GM19328 (cell line): ENCODE measurements around the gene TTLL6.

Experiments
- ATAC-seq: cut with Tn5 transposase; IDR thresholded peaks from one replicate; pipeline ENCODE4 v1.9.1; 2021; ENCODE audit warnings: mild to moderate bottlenecking, moderate library complexity; ENCODE audit not compliant: unreplicated experiment

Gene TTLL6

DNA sequence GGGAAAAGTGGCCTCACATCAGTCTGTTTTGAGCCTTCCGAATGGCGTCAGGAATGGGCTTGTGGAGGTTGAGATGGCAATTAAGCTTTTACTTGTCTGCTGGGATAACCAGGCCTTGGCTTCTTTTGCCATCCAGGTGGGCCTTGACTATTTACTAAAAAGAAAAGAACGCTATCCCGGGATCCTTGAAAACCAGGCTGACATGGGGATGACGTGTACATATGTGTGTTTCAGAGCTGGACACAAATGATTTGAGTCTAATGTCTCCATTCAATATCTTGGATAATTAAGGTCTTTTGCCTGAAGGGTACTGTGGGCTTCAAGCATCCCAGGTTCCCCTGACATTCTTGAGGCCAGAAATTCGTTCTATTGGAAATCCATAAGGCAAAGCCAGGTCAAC, 55.9 kb downstream of the TTLL6 start:
- ATAC-seq, result no peak

DNA sequence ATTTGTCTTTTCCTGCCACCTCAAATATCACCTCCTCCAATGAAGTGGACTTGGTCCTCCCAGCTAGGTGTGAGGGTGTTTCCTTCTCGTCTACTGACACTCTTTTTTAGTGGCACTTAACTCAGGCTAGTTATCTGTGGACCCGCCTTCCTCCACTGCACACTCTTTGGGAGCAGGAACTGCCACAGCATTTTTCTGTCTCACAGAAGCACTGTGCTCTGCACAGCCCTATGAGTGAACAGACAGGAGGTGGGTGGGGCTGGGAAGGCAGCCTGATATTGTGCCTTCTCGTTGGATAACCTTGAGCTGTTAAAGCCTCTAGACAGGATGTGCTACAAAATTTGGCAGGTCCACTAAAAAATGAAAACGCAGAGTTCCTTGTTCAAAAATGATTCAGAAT, 56.6 kb downstream of the TTLL6 start:
- no peak for ATAC-seq

DNA sequence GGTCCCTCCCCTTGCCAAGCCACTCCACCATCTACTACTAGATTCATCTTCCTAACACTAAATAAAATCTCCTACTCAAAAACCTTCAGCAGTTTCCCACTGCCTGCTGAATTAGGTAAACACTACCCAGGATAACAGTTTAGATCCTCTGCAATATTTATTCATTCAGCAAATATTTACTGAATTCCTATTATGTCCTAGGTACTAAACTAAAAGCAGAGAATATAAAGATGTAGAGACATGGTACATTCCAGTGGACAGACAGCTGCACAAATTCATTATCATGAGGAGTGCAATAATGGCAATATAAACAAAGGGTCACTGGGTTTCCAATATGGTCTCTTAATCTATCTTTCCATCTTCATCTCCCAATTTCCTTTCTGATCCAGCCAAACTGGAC, 57.7 kb downstream of the TTLL6 start:
- ATAC-seq, result no peak

- ATAC-seq, result no peak
These were observed 59.5 kb downstream of the TTLL6 start for GRCh38 chr17:48757524-48757961.

GRCh38 chr17:48756830-48757251, 60.2 kb downstream of the TTLL6 start:
- no peak for ATAC-seq

- ATAC-seq, result no peak
These were observed 61.7 kb downstream of the TTLL6 start for GRCh38 chr17:48755356-48755755.

- no peak for ATAC-seq
These were observed 62.3 kb downstream of the TTLL6 start for GRCh38 chr17:48754500-48755261.

DNA sequence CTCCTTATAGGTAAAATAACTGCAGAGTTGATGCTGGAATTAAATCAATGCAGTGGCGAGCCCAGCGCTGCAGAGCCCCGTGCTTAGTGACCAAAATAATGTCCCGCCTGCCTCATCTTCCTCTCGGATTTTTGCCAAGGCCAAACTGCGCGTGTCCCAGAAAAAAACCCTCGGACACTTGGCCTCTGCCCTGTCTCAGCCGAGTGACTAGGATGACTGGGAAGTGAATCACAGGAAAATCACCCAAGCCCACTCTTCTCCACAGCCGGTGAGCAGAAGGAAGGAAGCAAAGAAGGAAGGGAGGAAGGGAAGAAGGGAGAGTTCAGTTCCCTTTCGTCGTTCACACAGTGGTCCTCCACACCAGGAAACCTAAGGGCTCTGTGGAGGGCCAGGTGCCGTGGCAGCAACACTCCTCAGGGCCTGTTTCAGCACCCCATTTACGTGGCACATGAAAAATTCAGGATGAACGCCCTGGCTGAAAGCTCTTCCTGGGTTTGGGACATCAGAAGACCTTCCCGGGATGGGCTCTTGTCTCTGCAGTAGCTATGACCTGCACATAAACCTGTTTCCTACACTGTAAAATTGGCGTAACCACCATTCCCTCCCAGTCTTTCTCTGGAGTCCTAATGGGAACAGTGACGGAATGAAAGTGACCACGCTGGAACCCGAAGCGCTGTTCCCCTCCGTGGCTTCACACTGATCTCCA, 63.1 kb downstream of the TTLL6 start:
- ATAC-seq, result no peak

GRCh38 chr17:48752399-48753288, 64.4 kb downstream of the TTLL6 start:
- ATAC-seq, result no peak

DNA sequence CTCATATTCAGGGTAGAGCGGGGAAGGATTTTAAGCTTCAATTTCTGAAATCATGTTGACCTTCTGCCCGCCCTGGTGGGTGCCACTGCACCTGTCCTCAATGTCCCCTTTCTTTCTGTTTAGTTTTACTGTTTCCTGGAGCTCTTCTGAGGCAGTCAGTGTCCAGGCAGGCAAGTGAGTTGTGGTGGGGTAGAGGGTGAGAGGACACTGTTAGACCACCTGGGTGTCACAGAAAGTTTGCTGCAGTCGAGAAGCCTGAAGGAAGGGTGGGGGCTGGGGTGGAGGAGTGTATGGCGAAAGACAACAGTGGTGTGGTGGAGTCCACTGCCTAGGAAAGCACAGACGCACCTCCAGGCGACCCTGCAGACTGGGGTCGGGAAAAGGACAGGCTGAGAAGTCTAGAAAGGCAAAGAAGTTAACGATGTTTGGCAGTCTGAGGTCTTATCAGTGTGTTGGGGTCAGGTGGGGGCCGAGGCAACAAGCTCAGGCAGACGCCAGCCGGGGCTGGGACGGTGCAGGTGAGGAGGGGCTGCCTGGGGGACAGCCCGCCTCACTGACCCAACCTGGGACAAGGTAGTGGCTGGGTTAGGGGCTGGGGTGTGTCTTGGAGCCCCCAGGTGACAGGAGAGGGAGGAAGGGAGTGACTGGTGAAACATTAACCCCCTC, 65.2 kb downstream of the TTLL6 start:
- ATAC-seq, result no peak

- ATAC-seq, result no peak
These were observed 65.9 kb downstream of the TTLL6 start for GRCh38 chr17:48751172-48751571.

DNA sequence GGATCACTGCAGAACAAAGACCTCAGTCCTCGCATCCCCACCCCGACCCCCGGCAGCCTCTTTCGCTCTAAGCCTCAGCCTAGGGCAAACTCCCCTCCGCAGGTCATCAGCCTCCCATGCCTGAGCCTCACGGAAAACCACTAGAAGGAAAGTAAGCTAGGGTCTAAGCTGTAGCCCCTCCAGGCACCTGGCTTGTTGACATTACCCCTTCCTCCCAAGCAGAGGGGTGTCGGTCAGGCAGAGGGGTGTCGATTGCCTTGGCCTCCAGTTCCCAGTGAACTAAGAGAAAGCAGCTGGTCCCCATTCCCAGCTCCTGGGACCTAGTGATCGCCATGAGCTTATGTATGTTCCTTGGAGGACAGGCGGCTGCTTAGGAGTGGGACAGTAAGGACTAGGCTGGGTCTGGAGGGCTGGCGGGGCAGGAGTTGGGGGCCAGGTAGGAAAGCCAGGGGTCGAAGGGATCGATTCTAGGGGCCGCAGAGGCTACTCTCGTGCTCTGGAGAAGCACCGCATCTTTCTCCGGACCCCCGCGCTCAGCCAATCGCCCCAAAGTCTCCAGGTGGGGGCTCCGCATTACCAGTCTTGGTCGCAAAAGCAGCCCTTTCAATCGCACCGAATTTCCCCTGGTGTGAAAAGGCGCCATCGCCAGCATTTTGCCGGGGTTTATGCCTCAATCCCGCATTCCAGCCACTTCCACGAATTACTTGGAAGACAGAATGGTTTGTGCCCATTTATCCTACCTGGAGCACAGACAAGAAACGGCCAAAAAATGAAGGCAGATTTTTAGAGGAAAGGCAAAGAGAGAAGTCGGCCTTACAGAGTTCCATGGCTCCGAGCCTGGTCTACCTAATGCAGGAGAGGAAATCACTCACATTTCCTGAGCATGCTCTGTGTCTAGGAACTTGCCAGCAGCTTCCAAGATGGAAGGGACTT, 67.1 kb downstream of the TTLL6 start:
- ATAC-seq, result no peak

DNA sequence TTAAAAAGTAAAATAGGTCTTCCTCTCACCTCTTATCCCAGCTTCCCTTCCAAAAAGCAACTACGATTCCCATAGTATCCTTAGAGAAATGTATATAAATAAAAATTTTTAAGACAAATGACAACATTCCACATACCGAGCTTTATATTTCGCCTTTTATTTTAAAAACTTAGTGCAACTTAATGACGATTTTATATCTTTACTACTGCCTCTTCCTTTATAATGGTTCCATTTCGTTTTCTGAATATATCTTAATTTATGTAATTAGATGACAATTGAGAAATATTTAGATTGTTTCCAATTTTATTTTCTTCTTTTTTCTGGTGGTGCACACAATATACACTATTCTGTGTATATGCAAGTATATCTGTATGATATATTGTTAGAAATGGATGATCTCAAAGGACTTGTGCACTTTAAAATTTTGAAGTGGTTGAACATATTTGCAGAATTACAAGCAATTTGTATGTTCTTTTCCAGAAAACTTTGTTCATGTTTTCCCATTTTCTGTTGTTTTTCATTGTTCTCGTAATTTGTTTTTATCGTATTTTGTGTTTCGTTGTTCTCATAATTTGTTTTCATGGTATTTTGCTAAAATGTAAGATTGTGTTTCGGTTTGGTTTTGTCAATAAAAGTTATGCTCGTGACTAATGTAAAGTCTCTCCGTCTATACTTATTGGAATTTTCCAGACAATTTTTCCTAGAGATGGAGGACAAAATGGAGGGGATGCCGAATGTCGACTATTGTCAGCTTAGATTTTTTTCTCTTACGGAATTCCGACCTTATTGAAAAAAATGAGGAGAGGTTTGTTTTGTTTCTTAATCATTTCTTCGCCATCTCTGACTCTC, 68.1 kb downstream of the TTLL6 start:
- ATAC-seq, result no peak

DNA sequence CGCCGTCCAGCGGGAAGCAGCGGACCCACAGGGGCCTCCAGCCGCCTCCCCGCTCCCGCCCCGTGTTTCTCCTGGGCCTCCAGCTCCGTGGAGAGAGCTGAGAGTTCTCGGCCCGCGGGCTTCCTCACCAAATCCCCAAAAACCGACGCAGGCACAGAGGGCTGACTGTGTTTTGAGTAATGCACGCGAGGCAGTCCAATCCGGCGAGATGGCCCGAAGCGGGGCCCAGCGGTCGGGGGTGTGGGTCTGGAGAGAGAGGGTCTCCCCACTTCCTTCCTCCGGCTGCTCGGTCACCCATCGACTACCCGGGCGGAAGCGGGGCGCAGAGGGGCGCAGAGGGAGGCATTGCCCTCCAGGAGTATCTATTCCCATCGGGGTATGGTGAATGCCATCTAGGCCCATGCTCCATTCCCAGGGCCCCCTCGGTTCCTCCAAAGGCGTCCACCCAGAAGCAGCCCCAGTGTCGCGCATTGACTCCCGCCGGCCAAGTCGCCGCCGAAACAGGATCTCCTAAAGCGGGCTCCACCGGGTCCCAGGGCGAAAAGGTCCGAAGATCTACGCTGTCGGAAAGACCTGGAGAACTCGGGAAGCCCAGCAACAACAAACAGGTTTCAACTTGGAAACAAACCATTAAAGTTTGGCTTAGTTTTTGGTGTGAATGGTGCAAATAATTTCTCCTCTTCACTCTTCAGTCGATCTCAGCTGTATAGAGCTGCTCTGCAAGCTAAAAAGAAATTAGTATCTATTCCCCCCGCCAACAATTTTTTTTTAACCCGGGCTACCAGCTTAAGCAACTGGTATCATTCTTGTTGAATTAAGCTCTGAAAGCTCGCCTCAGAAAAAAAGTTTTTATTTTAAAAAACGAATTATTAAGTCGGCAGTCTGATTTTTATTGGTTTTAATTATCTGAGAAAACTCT, 69.3 kb downstream of the TTLL6 start:
- no peak for ATAC-seq

- no peak for ATAC-seq
These were observed 70.0 kb downstream of the TTLL6 start for GRCh38 chr17:48746916-48747444.

- ATAC-seq, result no peak
These were observed 71.4 kb downstream of the TTLL6 start for GRCh38 chr17:48745381-48746275.

DNA sequence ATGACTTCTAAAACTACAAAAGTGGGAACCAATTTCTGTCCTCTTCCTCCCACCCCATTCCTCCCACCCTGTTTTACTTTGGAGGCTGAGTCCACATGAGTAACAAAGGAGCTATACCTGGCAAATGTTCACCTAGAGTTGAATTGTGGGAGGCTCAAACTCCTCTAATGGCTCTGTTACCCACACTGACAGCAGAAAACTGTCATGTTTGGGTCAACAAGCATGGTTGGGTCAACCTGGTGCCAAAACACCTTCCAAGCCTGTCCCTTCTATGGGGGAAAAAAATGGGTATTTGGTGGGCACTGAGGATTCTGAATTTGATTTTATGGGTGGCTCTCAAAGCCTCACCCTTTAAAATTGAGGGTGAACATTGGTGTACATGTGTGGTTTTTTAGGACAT, 76.5 kb downstream of the TTLL6 start:
- ATAC-seq, result no peak
